H1 (cell line): ENCODE data around the gene GPC1. TPM values are rescaled to one million over a fixed set of nuclear protein-coding genes. Genes with fewer than 3 reads are reported as not detected.
A peak's percentile ranks its signal among the peaks of the same experiment; 100 is the strongest.

Experiments used
- CTCF ChIA-PET: fragments of 300-600 bp; sonication (Branson Sonifier 250); formaldehyde crosslinking; loops from one replicate; lab custom pipeline; 2021; ENCODE audit not compliant: partially characterized antibody; lab: Charles Lee
- POLR2A ChIA-PET: fragments of 300-600 bp; sonication (Branson Sonifier 250); formaldehyde crosslinking; loops from one replicate; lab custom pipeline; 2021; ENCODE audit warnings: inconsistent platforms; ENCODE audit not compliant: partially characterized antibody; lab: Charles Lee
- DNase-seq, 2 experiments: peaks; one replicate each; pipeline versions ENCODE4 v3.0.0 to v3.0.0-alpha.2; 2010 to 2022; ENCODE audit warnings: low spot score in 2 of 2, low read depth in 1 of 2, mixed read lengths in 1 of 2
- FAIRE-seq: peaks from 2 replicates; lab custom pipeline; 2011; peaks lifted over from hg19 to GRCh38; lab: Jason Lieb, UNC
- H2AFZ ChIP-seq: 2 replicates; pipeline ENCODE4 v1.8.1; 2012; ENCODE audit warnings: low read length, inconsistent platforms
- H2AK5ac ChIP-seq: 2 replicates; pipeline ENCODE4 v1.6.1; 2013; ENCODE audit warnings: low read depth, low read length
- H2BK120ac ChIP-seq: replicated peaks from 2 replicates; pipeline ENCODE3; 2013; ENCODE audit warnings: low read depth, low read length, inconsistent platforms
- H2BK12ac ChIP-seq: 2 replicates; pipeline ENCODE4 v1.6.1; 2013; ENCODE audit warnings: low read depth, low read length
- H2BK15ac ChIP-seq: 2 replicates; pipeline ENCODE4 v1.6.1; 2013; ENCODE audit warnings: low read length
- H2BK20ac ChIP-seq: 2 replicates; pipeline ENCODE4 v1.6.1; 2013; ENCODE audit warnings: low read length
- H2BK5ac ChIP-seq: 2 replicates; pipeline ENCODE4 v1.6.1; 2013; ENCODE audit warnings: low read depth, low read length
- H3K14ac ChIP-seq: 2 replicates; pipeline ENCODE4 v1.6.1; 2013; ENCODE audit warnings: inconsistent platforms; ENCODE audit not compliant: insufficient read length
- H3K18ac ChIP-seq: 2 replicates; pipeline ENCODE4 v1.6.1; 2013; ENCODE audit warnings: low read length; ENCODE audit errors: extremely low read depth
- H3K23ac ChIP-seq: 2 replicates; pipeline ENCODE4 v1.6.1; 2013; ENCODE audit warnings: inconsistent platforms; ENCODE audit not compliant: insufficient read length
- H3K23me2 ChIP-seq: 2 replicates; pipeline ENCODE4 v1.6.1; 2013; ENCODE audit warnings: low read depth, low read length
- H3K27ac ChIP-seq: 2 replicates; pipeline ENCODE4 v1.6.1; 2011; ENCODE audit warnings: low read depth, low read length, inconsistent platforms
- H3K27me3 ChIP-seq, 4 experiments: replicated peaks in 1 of 4; 1 replicate in 1 of 4; 2 replicates in 3 of 4; pipeline versions ENCODE4 v1.6.1 to v1.8.1; 2011 to 2013; ENCODE audit warnings: low read length in 3 of 4, mild to moderate bottlenecking in 3 of 4, inconsistent platforms in 2 of 4, mixed read lengths in 2 of 4, moderate library complexity in 1 of 4; ENCODE audit not compliant: control insufficient read depth in 3 of 4, insufficient read depth in 3 of 4; ENCODE audit errors: extremely low read depth in 1 of 4
- H3K36me3 ChIP-seq, 4 experiments: 2 replicates each; pipeline versions ENCODE4 v1.6.1 to v1.8.1; 2011 to 2013; ENCODE audit warnings: mild to moderate bottlenecking in 4 of 4, low read length in 3 of 4, moderate library complexity in 2 of 4, control low read depth in 1 of 4, inconsistent platforms in 1 of 4; ENCODE audit not compliant: insufficient read depth in 4 of 4, control insufficient read depth in 2 of 4
- H3K4ac ChIP-seq: replicated peaks from 2 replicates; pipeline ENCODE3; 2013; ENCODE audit warnings: low read length, low read depth, mixed read lengths, inconsistent platforms; ENCODE audit not compliant: insufficient read length
- H3K4me1 ChIP-seq, 4 experiments: replicated peaks in 1 of 4; 1 replicate in 1 of 4; 2 replicates in 3 of 4; pipeline versions ENCODE4 v1.6.1 to v1.8.1; 2011 to 2013; ENCODE audit warnings: low read length in 3 of 4, inconsistent platforms in 2 of 4, mixed read lengths in 1 of 4; ENCODE audit not compliant: insufficient read depth in 4 of 4, control insufficient read depth in 3 of 4
- H3K4me2 ChIP-seq, 2 experiments: 2 replicates each; pipeline versions ENCODE4 v1.6.1 to v1.8.1; 2011 to 2013; ENCODE audit warnings: low read depth in 2 of 2, low read length in 2 of 2, control low read depth in 1 of 2, inconsistent platforms in 1 of 2, mild to moderate bottlenecking in 1 of 2; ENCODE audit not compliant: insufficient read depth in 1 of 2
- H3K4me3 ChIP-seq, 4 experiments: fragments of 200-600, 300-600 bp in 1 of 4; sonication (generic), shearing (Covaris generic), sonication (Bioruptor Twin) in 1 of 4; 2 replicates each; pipeline versions ENCODE4 v1.5.1 to v1.8.1; 2011 to 2016; ENCODE audit warnings: low read length in 4 of 4, low read depth in 3 of 4, control low read depth in 2 of 4, inconsistent platforms in 2 of 4, mild to moderate bottlenecking in 2 of 4, mixed read lengths in 1 of 4, moderate library complexity in 1 of 4; ENCODE audit not compliant: insufficient read depth in 2 of 4; ENCODE audit errors: extremely low read depth in 1 of 4
- H3K56ac ChIP-seq: replicated peaks from 2 replicates; pipeline ENCODE3; 2013; ENCODE audit warnings: low read depth, mild to moderate bottlenecking, mixed read lengths, low read length, inconsistent platforms; ENCODE audit not compliant: insufficient read length
- H3K79me1 ChIP-seq: 2 replicates; pipeline ENCODE4 v1.6.1; 2013; ENCODE audit warnings: low read depth, low read length, control low read depth
- H3K79me2 ChIP-seq, 2 experiments: 2 replicates each; pipeline versions ENCODE4 v1.6.1 to v1.8.1; 2012 to 2013; ENCODE audit warnings: low read length in 2 of 2, mild to moderate bottlenecking in 2 of 2, inconsistent platforms in 1 of 2; ENCODE audit not compliant: insufficient read depth in 2 of 2, control insufficient read depth in 1 of 2
- H3K9ac ChIP-seq, 4 experiments: replicated peaks in 1 of 4; 1 replicate in 1 of 4; 2 replicates in 3 of 4; pipeline versions ENCODE4 v1.6.1 to v1.8.1; 2011 to 2013; ENCODE audit warnings: low read depth in 3 of 4, low read length in 3 of 4, control low read depth in 2 of 4, mild to moderate bottlenecking in 2 of 4, moderate library complexity in 2 of 4, inconsistent platforms in 1 of 4; ENCODE audit errors: extremely low read depth in 1 of 4
- H3K9me3 ChIP-seq, 2 experiments: 2 replicates each; pipeline versions ENCODE4 v1.6.1 to v1.8.1; 2012 to 2013; ENCODE audit warnings: mild to moderate bottlenecking in 2 of 2, moderate library complexity in 2 of 2, control low read depth in 1 of 2, inconsistent platforms in 1 of 2, low read depth in 1 of 2, low read length in 1 of 2, mixed read lengths in 1 of 2; ENCODE audit not compliant: insufficient read depth in 2 of 2
- H4K20me1 ChIP-seq, 2 experiments: replicated peaks in 1 of 2; 2 replicates each; pipeline versions ENCODE3 to v1.8.1; 2011 to 2013; ENCODE audit warnings: inconsistent platforms in 2 of 2, low read length in 2 of 2, mild to moderate bottlenecking in 1 of 2; ENCODE audit not compliant: insufficient read depth in 2 of 2, control insufficient read depth in 1 of 2
- H4K5ac ChIP-seq: 2 replicates; pipeline ENCODE4 v1.6.1; 2013; ENCODE audit warnings: low read length, low read depth, mixed read lengths, inconsistent platforms; ENCODE audit not compliant: insufficient read length
- H4K8ac ChIP-seq: 2 replicates; pipeline ENCODE4 v1.8.0; 2013; ENCODE audit warnings: mild to moderate bottlenecking, moderate library complexity, low read length, inconsistent platforms; ENCODE audit not compliant: insufficient read depth; ENCODE audit errors: extremely low read depth
- H4K91ac ChIP-seq: replicated peaks from 2 replicates; pipeline ENCODE3; 2013; ENCODE audit warnings: low read length, mixed read lengths, inconsistent platforms; ENCODE audit not compliant: insufficient read length
- BCL11A ChIP-seq, 2 experiments: IDR thresholded peaks; one replicate each; pipeline ENCODE4 v1.6.1; 2011; ENCODE audit warnings: low read depth in 2 of 2, low read length in 2 of 2, mild to moderate bottlenecking in 2 of 2
- CTBP2 ChIP-seq: IDR thresholded peaks from 2 replicates; pipeline ENCODE4 v1.7.0; 2011; ENCODE audit warnings: borderline replicate concordance, mild to moderate bottlenecking, moderate library complexity, mixed read lengths, low read length; ENCODE audit not compliant: insufficient read depth, insufficient read length
- EP300 ChIP-seq, 2 experiments: IDR thresholded peaks; 1 replicate in 1 of 2; 2 replicates in 1 of 2; pipeline ENCODE4 v1.6.1; 2011 to 2012; ENCODE audit warnings: low read depth in 2 of 2, low read length in 2 of 2, mild to moderate bottlenecking in 2 of 2, borderline replicate concordance in 1 of 2, inconsistent platforms in 1 of 2, moderate library complexity in 1 of 2
- KDM1A ChIP-seq: fragments of 200-600, 300-600 bp; sonication (generic); IDR thresholded peaks from 2 replicates; pipeline ENCODE4 v1.7.1; 2016; ENCODE audit warnings: mild to moderate bottlenecking, low read length, borderline replicate concordance
- MAX ChIP-seq: IDR thresholded peaks from 2 replicates; pipeline ENCODE4 v1.6.1; 2012; ENCODE audit warnings: inconsistent platforms
- POU5F1 ChIP-seq: IDR thresholded peaks from 2 replicates; pipeline ENCODE4 v1.6.1; 2011; ENCODE audit warnings: low read depth, mild to moderate bottlenecking, low read length, moderate library complexity
- TAF1 ChIP-seq: IDR thresholded peaks from 2 replicates; pipeline ENCODE4 v1.6.1; 2011; ENCODE audit warnings: mild to moderate bottlenecking, low read depth, low read length
- WGBS, 2 experiments: shearing (Covaris generic) in 1 of 2; methylation state at CpG; one replicate each; pipeline versions ENCODE4 v1.1.6 to v1.1.7; 2013 to 2015; ENCODE audit warnings: low lambda C conversion rate in 2 of 2, mixed read lengths in 2 of 2, inconsistent platforms in 1 of 2, low coverage in 1 of 2, missing lambda C conversion rate in 1 of 2; ENCODE audit not compliant: insufficient replicate concordance in 2 of 2, insufficient coverage in 1 of 2, insufficient read length in 1 of 2; ENCODE audit errors: extremely low coverage in 1 of 2, missing lambda C conversion rate in 1 of 2; 5-methylcytosine and 5-hydroxymethylcytosine counted together
- polyA plus RNA-seq, 7 experiments: library from polyadenylated mRNA; depleted of rRNA in 3 of 7; stranded (reverse) in 5 of 7; unstranded in 2 of 7; fragments of >200 nt in 5 of 7; fragments of 200-250 nt in 2 of 7; gene quantifications; 1 replicate in 5 of 7; 2 replicates in 1 of 7; 4 replicates in 1 of 7; pipeline versions ENCODE4 v1.2.1 to v1.2.3, GENCODE V29; 2011 to 2013; ENCODE audit warnings: missing spikeins in 2 of 7, mixed read lengths in 2 of 7
- total RNA-seq: library from RNA; stranded (reverse); fragmentation: NEBNext Ultra II Directional; extraction: Animal tissue kit (Norgen Biotek cat#: 25700); gene quantifications from 2 replicates; pipeline ENCODE4 v1.2.1, GENCODE V29; 2021

Gene GPC1
- total and polyA plus RNA-seq, 2 of the 8 experiments (the other 6 are each of a cell fraction or from before 2014, with no cell fraction given), result 21.9 to 28.3 TPM

- Histone ChIP-seq H2BK12ac (no peak overlapping the region), H3K27me3 (peaks cover 14 to 36% (median 23%) of the 10 kb centered on the region in 4 experiments), H2AK5ac (0 out of 2 replicates have a peak overlapping the region, but pooled peaks have one; percentile 39), H2BK15ac (no peak overlapping the region), H4K5ac (no peak overlapping the region), H3K9me3 (no peaks in the 10 kb centered on the region), H4K8ac (no peak overlapping the region), H2BK120ac (no peak overlapping the region), H3K79me2 (peaks cover 0 to 9% of the 10 kb centered on the region in 2 experiments; a peak in 1 of 4 replicates), H3K79me1 (no peaks in the 10 kb centered on the region; the same call in 1 of the 2 replicates), H3K23me2 (peaks cover 7% of the 10 kb centered on the region; the same call in 1 of the 2 replicates), H3K9ac (no peak overlapping the region), H3K36me3 (no peaks in the 10 kb centered on the region), H2BK5ac (no peak overlapping the region), H3K4ac (no peak overlapping the region), H3K56ac (no peak overlapping the region), H4K20me1 (peaks cover 22 to 24% of the 10 kb centered on the region in 2 experiments), H3K4me1 (peaks cover 0 to 16% (median 1%) of the 10 kb centered on the region in 4 experiments; a peak in 6 of 7 replicates), H3K23ac (no peak overlapping the region), H3K27ac (no peak overlapping the region), H3K14ac (no peak overlapping the region), H2AFZ (no peak overlapping the region), H2BK20ac (no peak overlapping the region), H3K18ac (peak overlapping the region; percentile 32; the same call in 1 of the 2 replicates), H3K4me2 (peak overlapping the region; percentile 80 to 88), H4K91ac (no peak overlapping the region), H3K4me3 (peak overlapping the region; percentile 56 to 93 (median 66))
- FAIRE-seq (no peak), DNase-seq (peak in 1 of 2 experiments; percentile 95)
- POLR2A ChIA-PET, result interaction anchor here (0.8 to 2.1 kb wide), 2 partner anchors 20 kb away, joined by 3 to 12 read pairs; no protein-coding TSS in a partner anchor
- CTCF ChIA-PET, result no interaction called here
- WGBS, 2 experiments, result 12% methylated on average over 9 of the region's 71 CpGs; no CpG with 5 or more reads in 1 of the 2 experiments
- TF ChIP-seq CTBP2 (no peak), KDM1A (no peak), MAX (peak; percentile 39), EP300 (IDR thresholded peaks at IDR 0.05; ENCODE audit: borderline replicate concordance in 1 of 2, low read depth in 2 of 2, low read length in 2 of 2) (no peak), TAF1 (peak; percentile 29; the same call in 1 of the 2 replicates), BCL11A (IDR thresholded peaks at IDR 0.05; ENCODE audit: low read depth in 2 of 2, low read length in 2 of 2) (no peak), POU5F1 (no peak)
These were observed 571 bp upstream of the GPC1 start for GRCh38 chr2:240434728-240435456.
